Fibroblast of skin of abdomen (primary cell): ENCODE measurements around the gene SDK2.
A peak's percentile ranks its signal among the peaks of the same experiment; 100 is the strongest.

ENCODE experiments used
- DNase-seq: peaks from one replicate; pipeline ENCODE4 v3.0.0-alpha.2; 2013

The SDK2 gene

DNA sequence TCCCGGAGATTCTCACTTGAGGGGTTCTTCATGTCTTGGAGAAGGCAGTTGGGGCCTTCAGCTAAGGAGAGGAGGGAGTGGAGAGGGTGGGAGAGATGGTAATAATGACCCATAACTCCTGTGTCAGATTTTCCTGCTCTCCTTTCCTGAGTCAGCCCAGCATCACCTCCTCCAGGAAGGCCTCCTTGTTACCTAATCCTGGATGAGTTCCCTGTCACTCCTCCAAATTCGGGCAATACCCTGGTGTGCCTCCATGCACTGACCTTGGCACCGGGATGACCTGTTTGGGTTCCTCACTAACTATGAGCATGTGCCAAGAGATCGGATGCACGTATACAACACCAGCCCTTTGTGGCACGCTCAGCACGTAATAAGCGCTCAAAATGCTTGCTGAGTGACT, 38.8 kb downstream of the SDK2 start:
- DNase-seq, result no peak

DNA sequence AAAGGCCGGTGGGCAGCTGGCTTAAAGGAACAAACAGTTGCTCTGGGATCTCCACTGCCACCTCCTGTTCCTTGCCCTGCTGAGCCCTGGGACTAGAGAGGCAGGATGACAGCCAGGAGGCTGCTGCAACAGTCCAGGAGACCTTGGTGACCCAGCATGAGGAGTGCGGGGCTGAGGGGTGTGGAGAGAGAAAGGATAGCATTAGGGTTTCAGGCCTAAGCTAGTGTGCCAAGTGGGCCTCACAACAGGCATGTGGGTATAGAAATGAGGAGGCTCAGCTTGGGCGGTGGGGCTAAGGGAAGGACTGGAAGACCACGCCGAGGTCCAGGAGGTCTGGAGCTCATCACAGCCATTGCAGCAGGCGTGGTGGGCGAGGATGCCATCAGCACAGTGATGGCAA, 39.8 kb downstream of the SDK2 start:
- no peak for DNase-seq

DNA sequence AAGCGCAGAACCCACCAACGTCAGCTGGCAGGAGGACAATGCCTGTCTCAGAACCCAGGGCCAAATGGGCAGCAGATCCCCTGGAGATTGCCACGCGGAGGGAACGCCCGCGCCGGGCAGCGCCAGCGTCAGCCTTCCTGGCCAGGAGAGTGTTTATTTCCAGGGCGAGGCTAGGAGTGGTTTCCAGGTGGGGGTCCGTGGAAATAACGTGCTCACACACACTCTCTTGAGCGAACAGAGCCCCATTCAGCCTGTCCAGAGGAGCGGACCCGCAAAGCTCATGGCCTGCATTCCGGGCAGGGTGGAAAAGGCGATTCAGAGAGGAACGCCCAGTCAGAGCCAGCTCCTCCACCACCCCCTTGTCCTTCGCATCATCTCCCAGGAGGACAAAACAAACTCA, 40.3 kb downstream of the SDK2 start:
- DNase-seq, result no peak

DNA sequence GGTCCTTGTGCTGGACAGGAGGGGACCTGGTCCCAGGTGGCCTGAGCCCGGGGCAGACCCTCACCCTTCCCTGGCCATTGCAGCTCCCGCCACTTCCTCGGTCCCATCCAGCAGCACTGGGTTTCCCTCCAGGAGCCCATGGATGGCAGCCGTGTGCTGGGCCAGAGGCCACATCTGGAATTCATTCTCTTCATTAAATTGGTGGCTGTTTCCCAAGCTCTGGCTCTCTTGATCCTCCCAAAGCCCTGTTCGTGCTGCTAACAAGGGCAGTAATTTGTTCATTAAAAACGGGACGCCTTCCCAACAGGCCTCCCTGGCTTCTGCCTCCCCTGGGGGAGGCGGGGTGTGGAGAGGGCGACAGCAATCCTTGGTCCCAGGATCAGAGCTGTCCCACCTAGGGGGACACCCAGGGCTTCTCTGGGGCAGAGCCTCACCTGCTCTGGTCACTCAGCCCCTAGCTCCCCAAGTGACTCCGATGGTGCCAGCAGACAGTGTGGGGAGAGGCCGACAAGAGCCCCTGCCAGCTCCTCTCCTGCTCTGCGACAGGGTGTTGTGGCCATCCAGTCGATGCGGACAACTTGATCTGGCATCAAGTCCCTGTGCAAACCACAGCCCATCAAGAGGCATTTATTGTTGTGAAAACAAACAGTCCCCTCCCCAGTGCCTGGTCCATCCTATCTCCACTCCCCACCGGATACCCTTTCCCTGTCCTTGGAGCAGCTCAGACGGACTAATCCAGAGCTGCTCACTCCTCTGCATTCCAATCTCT, 44.0 kb downstream of the SDK2 start:
- DNase-seq, result peak; percentile 11

DNA sequence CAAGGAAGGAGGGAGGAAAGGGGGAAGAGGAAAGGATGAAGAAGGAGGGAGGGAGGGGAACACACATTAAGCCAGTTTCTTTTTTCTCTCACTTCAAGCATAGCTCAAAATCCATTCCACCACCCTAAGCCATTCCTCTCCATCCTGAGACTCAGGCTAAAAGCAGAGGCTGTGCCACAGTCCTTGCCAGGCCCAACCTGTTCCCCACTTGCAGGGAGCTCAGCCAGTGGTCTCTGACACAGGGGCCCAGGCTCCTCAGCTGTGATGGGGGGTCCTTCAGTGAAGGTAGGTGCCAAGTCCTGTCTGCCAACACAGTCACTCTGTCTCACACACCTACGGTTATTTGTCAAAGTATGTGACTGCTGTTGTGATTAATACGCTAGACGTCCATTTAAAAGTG, 44.6 kb downstream of the SDK2 start:
- no peak for DNase-seq

DNA sequence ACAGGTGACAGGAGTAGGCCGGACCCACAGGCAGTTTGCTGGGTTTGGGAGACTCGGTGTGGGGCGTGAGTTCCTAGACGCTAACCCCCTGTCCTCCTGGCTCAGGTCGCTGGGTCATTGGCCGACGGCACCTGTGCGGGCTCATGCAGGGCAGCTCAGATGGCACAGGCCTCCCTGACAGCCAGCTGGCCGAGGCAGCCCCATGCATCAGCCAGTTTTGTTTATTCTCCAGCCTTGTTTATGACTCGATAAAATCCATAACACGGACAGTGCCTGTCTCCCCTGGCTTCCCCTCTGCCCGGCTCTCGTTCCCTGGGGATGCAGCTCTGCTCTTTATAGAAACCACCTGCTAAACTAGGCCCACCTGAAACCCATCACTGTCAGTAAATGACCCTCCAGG, 46.0 kb downstream of the SDK2 start:
- DNase-seq, result no peak

DNA sequence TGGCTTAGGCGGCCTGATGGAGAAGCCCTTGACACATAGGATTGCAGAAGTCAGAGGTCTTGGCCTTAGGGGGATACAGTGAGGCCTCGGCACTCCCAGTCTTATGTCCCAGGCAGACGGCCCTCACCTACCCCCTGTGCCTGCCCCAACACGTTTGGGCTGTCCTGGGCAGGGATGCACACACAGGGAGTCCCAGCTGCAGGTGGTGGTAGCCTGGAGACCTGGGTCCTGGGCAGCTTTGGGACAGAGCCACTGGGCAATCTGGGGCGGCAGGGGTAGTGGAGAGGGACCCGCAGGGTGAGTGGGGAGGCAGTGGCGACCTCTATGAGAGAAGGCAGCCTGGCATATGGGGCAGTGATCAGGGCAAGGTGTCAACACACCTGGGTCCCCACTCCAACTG, 48.3 kb downstream of the SDK2 start:
- DNase-seq, result no peak

DNA sequence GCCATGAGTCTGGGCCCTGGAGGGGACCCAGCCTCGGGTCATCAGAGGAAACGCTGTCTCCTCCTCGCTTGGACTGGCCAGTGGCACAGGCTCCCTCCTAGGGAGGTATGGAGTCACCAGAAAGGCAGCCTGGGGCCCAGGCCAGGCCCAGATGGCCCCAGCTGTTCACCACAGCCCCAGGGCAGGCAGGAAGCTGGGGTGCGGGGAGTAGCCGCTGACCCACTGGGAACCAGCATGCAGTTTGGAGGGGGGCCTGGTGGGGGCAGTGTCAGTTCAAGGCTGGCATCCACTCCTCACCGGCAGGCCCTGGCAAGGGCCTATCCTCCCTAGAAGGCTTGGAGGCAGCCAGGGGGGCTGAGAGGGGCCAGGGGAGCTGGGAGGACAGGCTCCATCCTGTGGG, 48.8 kb downstream of the SDK2 start:
- DNase-seq, result no peak

DNA sequence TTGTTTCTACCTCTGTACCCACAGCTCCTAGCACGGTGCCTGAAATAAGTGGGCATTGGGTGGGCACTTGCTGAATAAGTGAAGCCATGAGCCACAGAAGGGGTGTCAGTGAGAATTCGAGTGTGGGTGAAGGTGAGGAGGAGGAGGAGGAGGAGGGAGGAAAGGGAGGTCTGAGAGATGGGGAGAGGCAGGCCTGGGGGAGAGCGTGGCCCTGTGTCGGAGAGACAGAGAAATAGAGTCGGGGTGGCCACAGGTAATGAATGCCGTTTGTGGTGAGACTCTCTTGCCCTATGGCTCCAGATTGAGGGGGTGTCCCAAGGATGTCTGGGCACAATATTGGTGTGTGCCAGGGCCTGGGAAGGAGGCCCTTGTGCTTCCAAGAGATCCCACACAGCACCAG, 49.2 kb downstream of the SDK2 start:
- no peak for DNase-seq

DNA sequence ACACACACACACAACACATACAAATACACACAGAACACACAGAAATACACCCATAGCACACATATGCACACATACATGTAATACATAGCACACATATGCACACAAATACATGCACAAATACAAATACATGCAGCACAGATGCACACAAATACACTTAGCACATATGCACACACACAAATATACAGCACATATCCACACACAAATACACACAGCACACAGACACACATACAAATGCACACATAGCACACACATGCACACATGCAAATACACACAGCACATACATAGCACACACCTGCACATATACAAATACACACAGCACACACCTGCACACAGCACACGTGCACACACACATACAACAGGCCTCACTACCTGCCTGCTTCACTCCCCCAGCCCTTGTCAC, 49.6 kb downstream of the SDK2 start:
- DNase-seq, result no peak

DNA sequence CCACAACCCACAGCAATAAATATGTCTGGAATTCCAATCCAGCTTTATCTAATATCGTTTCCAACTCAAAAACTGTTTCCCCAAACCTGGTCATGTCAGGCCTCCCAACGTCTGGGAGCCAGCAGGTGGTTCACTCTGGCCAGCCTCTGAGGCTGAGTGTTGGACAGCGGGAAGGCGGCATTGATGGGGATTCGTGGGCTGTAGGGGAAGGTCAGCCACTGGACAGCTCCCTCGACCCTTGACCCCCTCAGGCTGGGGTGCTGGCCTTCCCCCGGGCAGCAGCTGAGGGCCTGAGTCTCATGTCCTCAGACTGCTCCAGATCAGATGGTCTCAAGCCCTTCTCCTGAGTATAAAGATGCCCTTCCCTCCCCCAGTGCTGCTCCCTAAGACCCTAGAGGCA, 50.2 kb downstream of the SDK2 start:
- DNase-seq, result no peak

DNA sequence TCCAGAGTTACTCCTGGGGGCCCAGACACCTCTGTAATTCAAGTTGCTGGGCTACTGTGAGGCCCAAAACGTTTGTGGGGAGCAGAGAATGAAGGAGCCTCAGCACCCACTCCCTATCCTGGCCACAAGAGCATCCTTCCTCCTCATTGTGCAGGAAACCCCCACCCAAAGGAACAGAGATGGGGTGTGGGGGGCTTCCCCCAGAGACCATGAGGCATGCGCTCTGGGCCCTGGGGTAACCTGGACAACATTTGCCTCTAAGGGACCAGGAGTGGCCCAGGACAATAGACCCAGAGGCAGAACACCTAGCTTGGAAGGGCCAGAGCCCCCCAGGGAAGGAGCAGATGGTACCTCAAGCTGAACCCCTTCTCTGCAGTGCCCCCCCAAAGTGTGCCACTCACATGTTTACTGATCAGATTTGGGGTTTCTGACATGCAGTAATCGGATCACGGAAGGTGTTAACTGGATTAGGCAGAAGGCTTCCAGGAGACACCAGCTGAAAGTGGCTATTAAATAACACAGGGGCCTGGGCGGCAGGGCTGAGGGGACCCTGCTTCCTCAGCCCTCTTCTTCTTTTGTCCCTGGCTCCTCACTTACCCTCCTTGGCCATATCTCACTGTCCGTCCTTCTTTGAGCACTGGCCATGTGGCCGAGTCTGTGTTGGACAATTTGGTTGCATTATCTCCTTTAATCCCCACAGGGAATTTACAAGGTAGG, 50.8 kb downstream of the SDK2 start:
- DNase-seq, result no peak

DNA sequence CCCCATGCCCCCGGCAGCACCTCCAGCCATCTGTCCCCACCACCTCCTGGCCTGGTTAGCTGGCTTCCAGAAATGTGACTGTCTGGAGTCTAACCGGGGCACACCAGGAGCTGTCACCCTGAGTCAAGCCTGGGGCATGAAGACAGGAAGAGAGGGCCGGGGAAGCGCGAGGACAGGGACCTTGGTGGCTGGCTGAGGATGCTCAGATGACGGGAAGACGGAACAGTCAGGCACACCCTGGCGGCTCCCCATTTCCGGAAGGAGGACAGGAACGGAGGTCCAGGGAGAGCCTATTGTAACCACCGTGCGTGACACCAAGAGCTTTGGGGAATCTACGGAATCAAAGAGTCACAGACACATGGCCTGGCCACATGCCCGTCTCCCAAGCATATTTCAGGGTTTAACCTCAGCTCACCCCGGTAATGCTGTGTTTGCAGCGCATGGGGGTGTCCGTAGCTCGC, 51.7 kb downstream of the SDK2 start:
- no peak for DNase-seq

DNA sequence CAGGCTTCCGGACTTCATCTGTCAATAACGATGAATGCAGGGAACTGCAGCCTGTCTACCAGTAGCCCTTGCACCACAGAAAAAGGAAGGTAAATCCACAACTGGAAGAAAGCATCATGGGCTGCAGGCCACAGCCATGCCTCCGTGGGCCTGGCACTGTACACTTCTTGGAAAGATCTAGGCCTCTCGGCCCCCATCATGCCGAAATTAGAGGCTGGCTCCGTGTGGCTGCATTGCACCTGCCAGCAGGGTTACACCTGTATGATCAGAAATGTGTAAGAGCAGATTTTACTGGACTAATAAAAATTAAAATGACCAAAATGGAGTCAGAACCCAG, 52.2 kb downstream of the SDK2 start:
- DNase-seq, result no peak

DNA sequence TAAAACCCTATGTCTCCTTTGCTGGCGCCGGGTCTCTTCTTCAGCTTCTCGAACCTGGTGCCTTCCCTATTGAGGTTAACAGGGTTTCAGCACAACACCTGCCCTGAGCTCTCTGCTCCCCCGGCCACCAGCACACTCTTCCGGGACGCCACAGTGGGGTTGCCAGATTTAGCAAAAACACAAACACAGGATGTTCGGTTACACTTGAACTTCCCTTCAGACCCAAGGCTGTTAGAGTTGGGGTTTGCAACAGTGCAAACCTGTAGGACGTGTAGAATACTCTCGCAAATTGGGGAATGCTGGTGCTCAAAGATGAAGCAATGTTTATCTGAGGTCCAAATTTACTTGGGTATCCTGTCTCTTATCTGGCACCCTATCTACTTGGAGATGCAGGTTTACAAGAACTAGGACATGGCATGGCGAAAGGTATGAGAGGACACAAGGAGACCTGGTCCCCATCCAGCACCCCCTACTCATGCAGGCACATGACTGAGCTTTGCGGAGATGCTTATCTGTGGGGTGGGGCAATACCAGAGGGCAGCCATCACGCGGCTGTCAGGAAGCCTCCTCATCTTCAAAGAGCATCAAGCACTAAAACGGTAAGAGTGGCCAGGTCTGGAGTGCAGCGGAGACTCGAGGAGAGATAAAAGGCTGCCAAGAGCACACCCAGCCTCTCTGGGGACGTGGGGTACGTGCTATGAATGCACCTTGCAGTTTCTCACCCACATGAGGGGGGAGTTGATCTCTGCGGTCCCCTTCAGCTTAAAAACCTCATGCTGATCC, 52.8 kb downstream of the SDK2 start:
- DNase-seq, result no peak

DNA sequence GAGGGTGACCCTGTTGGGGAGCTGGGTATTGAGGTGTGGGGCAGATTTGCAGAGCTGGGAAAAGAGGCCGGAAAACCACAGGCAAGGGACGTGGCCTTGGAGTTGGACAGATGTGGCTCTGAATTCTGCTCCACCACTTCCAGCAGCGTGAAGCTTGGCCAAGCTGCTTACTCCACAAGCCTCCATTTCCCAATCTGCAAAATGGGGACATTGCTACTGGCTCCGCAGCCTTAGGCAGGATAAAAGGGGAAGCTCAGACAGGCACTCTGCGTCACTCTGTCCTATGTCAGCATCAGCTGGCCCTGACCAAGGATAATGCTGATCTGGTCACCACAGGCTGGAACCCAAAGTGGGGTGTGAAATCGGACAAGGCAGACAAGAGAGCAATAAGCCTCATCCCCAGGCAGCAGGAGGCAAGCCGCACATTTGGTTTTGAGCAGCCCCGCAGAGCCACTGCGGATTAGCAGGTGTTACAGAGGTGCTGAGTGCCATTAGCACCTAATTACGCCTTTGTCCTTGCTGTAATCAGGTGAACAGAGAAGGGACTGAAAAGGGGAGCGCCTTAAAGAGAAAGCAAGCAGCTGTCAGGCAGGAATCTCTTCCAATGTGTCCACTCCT, 54.8 kb downstream of the SDK2 start:
- DNase-seq, result no peak

DNA sequence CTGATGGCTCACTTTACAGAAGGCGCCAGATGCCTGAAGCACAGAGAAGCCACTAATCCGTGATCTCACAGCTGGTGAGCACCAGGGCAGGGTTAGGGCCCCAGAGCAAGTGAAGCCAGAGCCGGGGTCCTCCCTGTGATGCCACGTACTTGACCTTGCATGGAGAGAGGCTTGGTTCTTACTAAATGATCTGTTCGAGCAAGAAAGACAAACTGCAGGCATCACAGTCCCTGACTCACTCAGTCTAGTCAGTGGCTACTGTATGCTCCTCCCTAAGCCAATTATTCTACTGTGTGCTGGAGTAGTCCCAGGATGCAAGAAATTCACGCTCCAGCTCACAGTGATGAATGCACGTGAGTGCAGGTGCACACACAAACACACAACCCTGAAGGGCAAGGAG, 55.4 kb downstream of the SDK2 start:
- DNase-seq, result no peak

DNA sequence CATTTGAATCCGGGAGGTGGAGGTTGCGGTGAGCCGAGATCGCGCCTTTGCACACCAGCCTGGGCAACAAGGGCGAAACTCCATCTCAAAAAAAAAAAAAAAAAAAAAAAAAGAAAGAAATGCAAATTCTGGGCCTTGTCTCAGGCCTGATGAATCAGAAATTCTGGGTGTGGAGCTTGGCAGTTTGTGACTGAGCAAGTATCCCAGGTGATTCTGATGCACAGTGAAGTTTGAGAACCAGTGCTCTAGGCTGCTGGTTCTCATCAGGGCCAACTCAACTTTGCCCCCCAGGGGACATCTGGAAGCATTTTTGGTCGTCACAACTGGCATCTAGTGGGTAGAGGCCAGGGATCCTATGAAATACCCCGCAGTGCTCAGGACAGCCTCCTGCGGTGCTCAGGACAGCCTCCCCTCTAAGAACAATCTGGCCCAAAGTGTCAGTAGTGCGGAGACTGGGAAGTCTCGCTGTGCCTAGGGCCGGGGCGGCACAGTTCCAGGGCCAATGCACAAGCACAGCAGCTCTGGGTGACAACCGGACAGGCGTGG, 55.9 kb downstream of the SDK2 start:
- no peak for DNase-seq

DNA sequence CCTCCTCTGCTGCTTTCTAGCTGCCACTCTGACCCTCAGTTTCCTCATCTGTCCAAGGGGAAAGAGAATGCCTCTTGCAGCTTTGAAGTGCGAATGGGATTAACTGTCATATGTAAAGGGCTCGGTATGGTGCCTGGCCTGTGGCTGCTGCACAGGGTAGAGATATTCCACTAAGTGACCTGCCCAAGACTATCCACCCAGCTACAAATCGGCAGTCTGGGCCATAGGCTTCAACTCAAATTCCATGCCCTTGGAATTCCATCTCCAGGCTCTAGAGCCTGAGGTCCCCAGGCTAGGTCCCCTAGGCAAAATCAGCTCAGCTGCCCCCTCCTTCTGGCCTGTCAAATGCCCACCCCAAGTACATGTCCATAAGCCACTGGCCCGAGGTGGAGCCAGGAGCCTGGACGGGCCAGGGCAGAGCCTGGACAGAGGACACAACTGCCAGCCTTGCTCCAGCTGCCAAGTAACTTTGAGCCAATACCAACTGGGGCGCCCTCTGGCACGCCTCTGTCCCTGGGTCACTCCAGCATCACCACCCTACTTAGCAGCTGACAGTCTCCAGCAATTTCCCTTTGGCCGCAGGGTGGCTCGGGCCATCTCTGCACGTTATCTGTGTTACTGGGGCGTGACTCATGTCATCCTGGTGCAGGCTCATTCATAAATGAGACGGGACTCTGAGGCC, 57.2 kb downstream of the SDK2 start:
- DNase-seq, result no peak

DNA sequence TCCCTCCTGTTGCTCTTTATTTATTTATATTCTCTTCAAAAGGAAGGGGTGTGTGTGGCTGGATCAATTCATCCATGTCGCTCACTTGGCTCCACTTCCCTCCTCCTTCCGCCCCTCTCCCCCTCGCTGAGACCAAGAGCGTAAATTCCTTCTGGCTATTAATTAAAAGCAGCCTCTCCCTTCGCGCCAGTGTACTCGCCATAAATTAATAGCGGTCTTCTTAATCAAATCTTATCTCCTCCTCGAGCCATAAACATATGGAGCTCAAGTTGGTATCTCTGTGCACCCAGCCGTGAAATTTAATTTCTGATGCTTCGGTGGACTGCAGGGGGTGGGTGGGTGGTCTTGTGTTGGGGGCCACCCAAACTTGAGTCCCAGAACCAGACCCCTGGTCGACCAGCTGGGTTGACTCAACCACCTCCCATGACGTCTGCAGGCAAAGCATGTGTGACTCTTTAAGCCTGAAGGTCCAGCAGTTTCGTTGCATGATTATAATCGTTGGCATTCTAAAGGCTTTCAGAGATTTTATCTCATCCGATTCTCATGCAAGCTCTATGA, 57.9 kb downstream of the SDK2 start:
- DNase-seq, result peak; percentile 14

DNA sequence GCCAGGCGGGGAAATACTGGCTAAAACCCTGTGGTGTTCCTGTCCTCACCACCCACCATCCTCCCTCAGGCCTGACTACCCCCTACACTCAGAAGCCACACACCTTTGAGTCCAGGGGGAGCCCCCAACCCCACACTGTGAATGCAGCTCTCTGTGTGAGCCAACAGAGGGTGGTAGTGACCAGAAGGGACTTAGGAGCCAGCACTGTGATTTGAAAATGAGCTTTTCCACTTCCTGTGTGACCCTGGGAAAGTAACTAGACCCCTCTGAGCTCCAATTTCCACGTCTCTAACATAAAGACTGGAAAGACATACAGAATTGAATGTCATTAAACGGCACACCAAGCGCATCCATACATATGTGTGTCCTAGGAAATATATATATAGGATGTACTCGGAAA, 58.7 kb downstream of the SDK2 start:
- DNase-seq, result no peak

DNA sequence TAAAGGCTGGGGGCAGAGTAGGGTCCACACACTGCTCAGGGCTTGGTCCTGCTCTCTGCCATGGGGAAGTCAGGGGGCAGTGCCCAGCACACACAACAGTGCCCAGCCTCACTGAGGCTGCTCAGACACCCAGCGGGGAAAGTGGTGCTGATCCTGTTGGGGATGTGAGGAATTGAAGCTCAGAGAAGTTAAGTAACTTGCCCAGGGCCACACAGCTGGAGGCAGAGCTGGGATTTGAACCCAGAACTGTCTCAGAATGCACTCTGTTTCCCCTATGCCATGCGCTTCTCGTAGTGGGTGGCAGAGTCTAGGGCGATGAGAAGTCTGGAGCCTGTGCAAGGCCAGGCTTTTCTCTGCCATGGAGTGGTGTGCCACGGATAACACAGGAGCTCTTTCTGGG, 59.3 kb downstream of the SDK2 start:
- DNase-seq, result no peak
